ENCODE measurements around the gene COX6B2.

- TF ChIP-seq EP300 (IDR thresholded peaks at IDR 0.05), result no peak
- TF ChIP-seq, protein P1, sequence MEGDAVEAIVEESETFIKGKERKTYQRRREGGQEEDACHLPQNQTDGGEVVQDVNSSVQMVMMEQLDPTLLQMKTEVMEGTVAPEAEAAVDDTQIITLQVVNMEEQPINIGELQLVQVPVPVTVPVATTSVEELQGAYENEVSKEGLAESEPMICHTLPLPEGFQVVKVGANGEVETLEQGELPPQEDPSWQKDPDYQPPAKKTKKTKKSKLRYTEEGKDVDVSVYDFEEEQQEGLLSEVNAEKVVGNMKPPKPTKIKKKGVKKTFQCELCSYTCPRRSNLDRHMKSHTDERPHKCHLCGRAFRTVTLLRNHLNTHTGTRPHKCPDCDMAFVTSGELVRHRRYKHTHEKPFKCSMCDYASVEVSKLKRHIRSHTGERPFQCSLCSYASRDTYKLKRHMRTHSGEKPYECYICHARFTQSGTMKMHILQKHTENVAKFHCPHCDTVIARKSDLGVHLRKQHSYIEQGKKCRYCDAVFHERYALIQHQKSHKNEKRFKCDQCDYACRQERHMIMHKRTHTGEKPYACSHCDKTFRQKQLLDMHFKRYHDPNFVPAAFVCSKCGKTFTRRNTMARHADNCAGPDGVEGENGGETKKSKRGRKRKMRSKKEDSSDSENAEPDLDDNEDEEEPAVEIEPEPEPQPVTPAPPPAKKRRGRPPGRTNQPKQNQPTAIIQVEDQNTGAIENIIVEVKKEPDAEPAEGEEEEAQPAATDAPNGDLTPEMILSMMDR (IDR thresholded peaks at IDR 0.05), result no peak
- TF ChIP-seq POLR2AphosphoS5 (IDR thresholded peaks at IDR 0.05), result no peak
These were observed 49.0 kb downstream of the COX6B2 start for GRCh38 chr19:55305491-55305890.
